HEK293T (cell line): ENCODE results near the gene TWNK.

Source experiments
- BHLHE40 ChIP-seq: fragments of 450-650 bp; IDR thresholded peaks from 2 replicates; pipeline ENCODE4 v1.6.1; 2016; ENCODE audit warnings: mild to moderate bottlenecking, moderate library complexity, borderline replicate concordance
- FOXA1 ChIP-seq: fragments of 450-650 bp; IDR thresholded peaks from 2 replicates; pipeline ENCODE4 v1.6.1; 2016; ENCODE audit warnings: mild to moderate bottlenecking
- FOXM1 ChIP-seq: fragments of 450-650 bp; IDR thresholded peaks from 2 replicates; pipeline ENCODE4 v1.6.1; 2017; ENCODE audit warnings: mild to moderate bottlenecking, borderline replicate concordance
- LEF1 ChIP-seq: fragments of 450-650 bp; IDR thresholded peaks from 2 replicates; pipeline ENCODE4 v1.6.1; 2017; ENCODE audit warnings: mild to moderate bottlenecking, borderline replicate concordance
- NFRKB ChIP-seq: fragments of 450-650 bp; IDR thresholded peaks from 2 replicates; pipeline ENCODE4 v1.6.1; 2016; ENCODE audit warnings: mild to moderate bottlenecking, moderate library complexity
- SP1 ChIP-seq: fragments of 450-650 bp; IDR thresholded peaks from 2 replicates; pipeline ENCODE4 v1.6.1; 2017
- SUZ12 ChIP-seq: fragments of 450-650 bp; IDR thresholded peaks from 2 replicates; pipeline ENCODE4 v1.6.1; 2016; ENCODE audit warnings: mild to moderate bottlenecking
- ZNF384 ChIP-seq: fragments of 450-650 bp; IDR thresholded peaks from 2 replicates; pipeline ENCODE4 v1.6.1; 2016

GRCh38 chr10:100989088-100989487 is 1.7 kb downstream of the TWNK start:
- TF ChIP-seq SP1 (no peak), BHLHE40 (no peak), FOXA1 (no peak), SUZ12 (no peak), LEF1 (no peak), ZNF384 (no peak), FOXM1 (no peak), NFRKB (no peak)
